Body of pancreas (tissue), 4 donors: ENCODE measurements around the gene NEURL1.

Experiments used
- POLR2A ChIP-seq, 3 donors: fragments of 450-650 bp; IDR thresholded peaks; one replicate each; pipeline ENCODE4 v1.6.1; 2016; ENCODE audit warnings: antibody characterized with exemption in 3 of 3, mild to moderate bottlenecking in 2 of 3
- TF ChIP-seq, protein P1 (sequence below), 7 experiments: fragments of 450-650 bp in 4 of 7; fragments of 200-600 bp in 3 of 7; sonication (generic) in 3 of 7; IDR thresholded peaks; one replicate each; pipeline ENCODE4 v1.5.1; 2016 to 2019; ENCODE audit warnings: antibody characterized with exemption in 7 of 7

DNA sequence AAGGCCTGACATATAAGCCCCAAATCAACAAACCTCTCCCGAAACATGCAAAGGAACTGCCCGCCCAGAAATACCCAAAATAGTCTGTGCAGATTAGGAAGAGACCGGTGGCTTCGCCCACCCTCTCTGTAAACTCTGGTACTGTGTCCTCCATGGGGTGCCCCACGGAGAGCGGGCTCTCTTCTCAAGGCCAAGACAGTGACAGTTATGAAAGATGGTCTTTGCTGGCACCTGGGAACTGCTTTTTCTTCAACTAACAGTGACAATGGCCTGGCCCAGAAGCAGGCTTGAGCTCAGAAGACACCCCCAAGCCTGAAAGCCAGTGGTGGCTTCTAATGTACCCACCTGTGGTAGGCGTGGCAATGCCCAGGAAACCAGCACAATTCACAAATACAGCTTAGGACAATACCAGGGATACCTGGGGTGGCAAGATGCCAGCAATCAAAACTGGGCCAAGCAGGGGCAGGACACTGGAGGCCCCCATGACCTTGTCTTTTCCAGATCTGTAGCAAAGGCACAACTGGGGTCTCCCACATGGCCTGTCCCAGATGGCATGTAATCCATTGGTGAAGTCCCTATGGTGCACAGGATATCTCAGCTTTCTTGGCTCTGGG lies 107.6 kb downstream of the NEURL1 start:
- TF ChIP-seq, protein P1, sequence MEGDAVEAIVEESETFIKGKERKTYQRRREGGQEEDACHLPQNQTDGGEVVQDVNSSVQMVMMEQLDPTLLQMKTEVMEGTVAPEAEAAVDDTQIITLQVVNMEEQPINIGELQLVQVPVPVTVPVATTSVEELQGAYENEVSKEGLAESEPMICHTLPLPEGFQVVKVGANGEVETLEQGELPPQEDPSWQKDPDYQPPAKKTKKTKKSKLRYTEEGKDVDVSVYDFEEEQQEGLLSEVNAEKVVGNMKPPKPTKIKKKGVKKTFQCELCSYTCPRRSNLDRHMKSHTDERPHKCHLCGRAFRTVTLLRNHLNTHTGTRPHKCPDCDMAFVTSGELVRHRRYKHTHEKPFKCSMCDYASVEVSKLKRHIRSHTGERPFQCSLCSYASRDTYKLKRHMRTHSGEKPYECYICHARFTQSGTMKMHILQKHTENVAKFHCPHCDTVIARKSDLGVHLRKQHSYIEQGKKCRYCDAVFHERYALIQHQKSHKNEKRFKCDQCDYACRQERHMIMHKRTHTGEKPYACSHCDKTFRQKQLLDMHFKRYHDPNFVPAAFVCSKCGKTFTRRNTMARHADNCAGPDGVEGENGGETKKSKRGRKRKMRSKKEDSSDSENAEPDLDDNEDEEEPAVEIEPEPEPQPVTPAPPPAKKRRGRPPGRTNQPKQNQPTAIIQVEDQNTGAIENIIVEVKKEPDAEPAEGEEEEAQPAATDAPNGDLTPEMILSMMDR (IDR thresholded peaks at IDR 0.05) = no peak
- no peak for TF ChIP-seq POLR2A (IDR thresholded peaks at IDR 0.05)
